PC-9 (cell line): ENCODE data around the gene TPCN2. TPM values are rescaled to one million over a fixed set of nuclear protein-coding genes. Genes with fewer than 3 reads are reported as not detected.

Experiments used
- BruUV-seq: library from RNA; stranded (reverse); fragments of 400-500 nt; replicated peaks from 2 replicates; lab custom pipeline; 2021; lab: Mats Ljungman, UMichigan
- CTCF ChIA-PET: fragments of 300-600 bp; sonication (Branson Sonifier 250); formaldehyde crosslinking; loops from one replicate; lab custom pipeline; 2022; ENCODE audit warnings: antibody characterized with exemption; lab: Charles Lee
- POLR2A ChIA-PET: fragments of 300-600 bp; sonication (Branson Sonifier 250); formaldehyde crosslinking; loops from one replicate; lab custom pipeline; 2022; ENCODE audit warnings: antibody characterized with exemption; ENCODE audit not compliant: unreplicated experiment; lab: Charles Lee
- DNase-seq, 2 experiments: peaks; one replicate each; pipeline versions ENCODE4 v3.0.0 to v3.0.0-alpha.2; 2015 to 2022; ENCODE audit warnings: mixed read lengths in 1 of 2
- H2AFZ ChIP-seq: fragments of 200-600 bp; sonication (generic); 2 replicates; pipeline ENCODE4 v1.8.1; 2017; ENCODE audit warnings: antibody characterized with exemption
- H3F3A ChIP-seq: fragments of 200-600 bp; sonication (generic); 2 replicates; pipeline ENCODE4 v1.8.1; 2017; ENCODE audit warnings: antibody characterized with exemption, mild to moderate bottlenecking, low read depth; ENCODE audit not compliant: insufficient read depth
- H3K27ac ChIP-seq: fragments of 200-600 bp; sonication (generic); 2 replicates; pipeline ENCODE4 v1.6.1; 2016; ENCODE audit warnings: mixed run types
- H3K27me3 ChIP-seq: fragments of 200-600 bp; sonication (generic); 2 replicates; pipeline ENCODE4 v1.6.1; 2016; ENCODE audit warnings: low read depth, mixed run types; ENCODE audit not compliant: insufficient read depth
- H3K36me3 ChIP-seq: fragments of 200-600 bp; sonication (generic); 2 replicates; pipeline ENCODE4 v1.6.1; 2016; ENCODE audit warnings: low read depth, mixed run types
- H3K4me1 ChIP-seq: fragments of 200-600 bp; sonication (generic); replicated peaks from 2 replicates; pipeline ENCODE4 v1.6.1; 2016; ENCODE audit warnings: mixed run types; ENCODE audit not compliant: insufficient read depth
- H3K4me2 ChIP-seq: fragments of 200-600 bp; sonication (generic); 2 replicates; pipeline ENCODE4 v1.6.1; 2017; ENCODE audit warnings: mixed run types
- H3K4me3 ChIP-seq: fragments of 200-600 bp; sonication (generic); 2 replicates; pipeline ENCODE4 v1.6.1; 2016; ENCODE audit warnings: mixed run types
- H3K79me2 ChIP-seq: fragments of 200-600 bp; sonication (generic); 2 replicates; pipeline ENCODE4 v1.6.1; 2017; ENCODE audit warnings: low read depth, mixed run types
- H3K9me2 ChIP-seq: fragments of 200-600 bp; sonication (generic); 2 replicates; pipeline ENCODE4 v1.8.1; 2017; ENCODE audit warnings: mild to moderate bottlenecking; ENCODE audit not compliant: insufficient read depth
- H3K9me3 ChIP-seq: fragments of 200-600 bp; sonication (generic); 2 replicates; pipeline ENCODE4 v1.8.1; 2016; ENCODE audit warnings: low read depth; ENCODE audit not compliant: insufficient read depth
- H4K20me1 ChIP-seq: fragments of 200-600 bp; sonication (generic); 2 replicates; pipeline ENCODE4 v1.8.1; 2017; ENCODE audit not compliant: insufficient read depth
- CTCF ChIP-seq: fragments of 200-600 bp; sonication (generic); conservative IDR thresholded peaks from 2 replicates; pipeline ENCODE4 v1.6.1; 2017; ENCODE audit warnings: mixed run types, antibody characterized with exemption, mild to moderate bottlenecking, moderate library complexity
- EZH2 ChIP-seq: fragments of 200-600 bp; sonication (generic); IDR thresholded peaks from 2 replicates; pipeline ENCODE4 v1.8.0; 2017; ENCODE audit warnings: antibody characterized with exemption, low read depth
- intact Hi-C: fragments of 100-400 bp; cut with micrococcal nuclease; formaldehyde crosslinking; loops from one replicate; pipeline ENCODE4 v1.10.0; 2022; ENCODE audit not compliant: unreplicated experiment
- total RNA-seq: library from RNA; stranded (reverse); gene quantifications from 2 replicates; pipeline ENCODE4 v1.2.3, GENCODE V29; 2021

Gene TPCN2
- total RNA-seq, 1 experiment from 2014 or later = 24.8 TPM

GRCh38 chr11:69140635-69141034, 91.9 kb downstream of the TPCN2 start:
- Histone ChIP-seq H3K9me2 (no peaks in the 10 kb centered on the region), H3F3A (peaks cover 19% of the 10 kb centered on the region; the same call in 1 of the 2 replicates), H3K4me2 (no peak overlapping the region), H3K27me3 (no peaks in the 10 kb centered on the region), H3K9me3 (peaks cover 7% of the 10 kb centered on the region), H3K79me2 (no peaks in the 10 kb centered on the region), H3K27ac (no peak overlapping the region), H3K4me1 (peaks cover 28% of the 10 kb centered on the region), H4K20me1 (no peaks in the 10 kb centered on the region), H3K4me3 (no peak overlapping the region), H2AFZ (no peak overlapping the region), H3K36me3 (no peaks in the 10 kb centered on the region)
- BruUV-seq = no TSS peak
- TF ChIP-seq CTCF (no peak), EZH2 (no peak)
- CTCF ChIA-PET = interaction anchor here (0.6 to 1.3 kb wide), 2 partner anchors 9 to 134 kb away, joined by 3 to 5 read pairs; no protein-coding TSS in a partner anchor
- POLR2A ChIA-PET = interaction anchor here (0.6 to 0.8 kb wide), 2 partner anchors 111 to 157 kb away, joined by 3 to 10 read pairs; no protein-coding TSS in a partner anchor
- intact Hi-C loops = no loop called here
- DNase-seq = peak in 1 of 2 experiments; percentile 69

- Histone ChIP-seq H3F3A (peaks cover 19% of the 10 kb centered on the region; the same call in 1 of the 2 replicates), H3K4me2 (no peak overlapping the region), H4K20me1 (no peaks in the 10 kb centered on the region), H3K27ac (no peak overlapping the region), H3K9me2 (no peaks in the 10 kb centered on the region), H3K4me1 (peaks cover 24% of the 10 kb centered on the region), H2AFZ (no peak overlapping the region), H3K79me2 (no peaks in the 10 kb centered on the region), H3K36me3 (no peaks in the 10 kb centered on the region), H3K4me3 (no peak overlapping the region), H3K9me3 (peaks cover 14% of the 10 kb centered on the region), H3K27me3 (no peaks in the 10 kb centered on the region)
- CTCF ChIA-PET = no interaction called here
- intact Hi-C loops = no loop called here
- POLR2A ChIA-PET = no interaction called here
- no TSS peak for BruUV-seq
- TF ChIP-seq CTCF (no peak), EZH2 (no peak)
- no peak for DNase-seq
These were observed 93.0 kb downstream of the TPCN2 start for GRCh38 chr11:69141742-69142141.

GRCh38 chr11:69142895-69143294, 94.2 kb downstream of the TPCN2 start:
- BruUV-seq = no TSS peak
- H3K4me2 ChIP-seq = no peak overlapping the region
- H2AFZ ChIP-seq = no peak overlapping the region
- H3K36me3 ChIP-seq = no peaks in the 10 kb centered on the region
- intact Hi-C loops = no loop called here
- ChIA-PET POLR2A (no interaction called here), CTCF (no interaction called here)
- H3K9me2 ChIP-seq = no peaks in the 10 kb centered on the region
- no peak for DNase-seq
- peaks cover 12% of the 10 kb centered on the region; the same call in 1 of the 2 replicates for H3F3A ChIP-seq
- H4K20me1 ChIP-seq = no peaks in the 10 kb centered on the region
- peaks cover 23% of the 10 kb centered on the region for H3K9me3 ChIP-seq
- no peak for TF ChIP-seq CTCF
- TF ChIP-seq EZH2 = no peak
- H3K4me3 ChIP-seq = no peak overlapping the region
- H3K79me2 ChIP-seq = no peaks in the 10 kb centered on the region
- no peak overlapping the region for H3K27ac ChIP-seq
- peaks cover 13% of the 10 kb centered on the region for H3K4me1 ChIP-seq
- H3K27me3 ChIP-seq = no peaks in the 10 kb centered on the region
